Measurements from ENCODE around the gene RAB1B.

The RAB1B gene

GRCh38 chr11:66259956-66260355 lies 8.5 kb upstream of the RAB1B start:
- H3K4me3 ChIP-seq (replicated peaks in 1 of 2; ENCODE audit: low read depth in 2 of 2, low read length in 2 of 2), result no peak overlapping the region
- DNase-seq (ENCODE audit: low read depth in 2 of 2), result no peak
- no peak for TF ChIP-seq CTCF (IDR thresholded peaks at IDR 0.05; ENCODE audit: low read depth, low read length)

DNA sequence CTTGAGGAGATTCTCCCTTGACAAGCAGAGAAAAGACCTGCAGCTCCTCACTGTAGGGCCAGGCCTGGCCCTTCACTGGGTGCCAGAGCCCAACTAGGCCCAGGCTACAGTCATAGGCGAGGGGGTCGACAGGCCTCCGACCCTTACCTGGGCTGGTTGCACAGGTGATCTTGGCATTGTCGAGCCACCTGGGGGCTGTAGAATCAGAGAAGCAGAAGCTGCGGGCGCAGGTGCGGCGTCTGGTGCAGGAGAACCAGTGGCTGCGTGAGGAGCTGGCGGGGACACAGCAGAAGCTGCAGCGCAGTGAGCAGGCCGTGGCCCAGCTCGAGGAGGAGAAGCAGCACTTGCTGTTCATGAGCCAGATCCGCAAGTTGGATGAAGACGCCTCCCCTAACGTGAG lies 6.9 kb upstream of the RAB1B start:
- DNase-seq (ENCODE audit: low read depth in 2 of 2), result no peak
- H3K4me3 ChIP-seq (replicated peaks in 1 of 2; ENCODE audit: low read depth in 2 of 2, low read length in 2 of 2), result no peak overlapping the region
- no peak for TF ChIP-seq CTCF (IDR thresholded peaks at IDR 0.05; ENCODE audit: low read depth, low read length)

- no peak for TF ChIP-seq CTCF (IDR thresholded peaks at IDR 0.05; ENCODE audit: low read depth, low read length)
- no peak for DNase-seq (ENCODE audit: low read depth in 2 of 2)
- H3K4me3 ChIP-seq (replicated peaks in 1 of 2; ENCODE audit: low read depth in 2 of 2, low read length in 2 of 2), result no peak overlapping the region
Measured at GRCh38 chr11:66262191-66262590, 6.2 kb upstream of the RAB1B start.

DNA sequence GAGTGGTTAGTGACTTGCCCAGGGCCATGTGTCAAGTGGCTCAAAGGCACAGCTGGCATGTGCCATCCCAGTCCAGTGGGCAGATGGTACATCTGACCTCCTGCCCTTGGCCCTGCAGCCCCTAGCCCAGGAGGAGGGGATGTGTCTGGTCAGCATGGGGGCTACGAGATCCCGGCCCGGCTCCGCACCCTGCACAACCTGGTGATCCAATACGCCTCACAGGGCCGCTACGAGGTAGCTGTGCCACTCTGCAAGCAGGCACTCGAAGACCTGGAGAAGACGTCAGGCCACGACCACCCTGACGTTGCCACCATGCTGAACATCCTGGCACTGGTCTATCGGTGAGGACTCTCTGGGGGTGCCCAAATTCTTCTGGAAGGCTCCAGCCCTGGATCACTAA lies 5.7 kb upstream of the RAB1B start:
- TF ChIP-seq CTCF (IDR thresholded peaks at IDR 0.05; ENCODE audit: low read depth, low read length), result no peak
- H3K4me3 ChIP-seq (replicated peaks in 1 of 2; ENCODE audit: low read depth in 2 of 2, low read length in 2 of 2), result no peak overlapping the region
- no peak for DNase-seq (ENCODE audit: low read depth in 2 of 2)

GRCh38 chr11:66263231-66263630 lies 5.2 kb upstream of the RAB1B start:
- no peak for DNase-seq (ENCODE audit: low read depth in 2 of 2)
- H3K4me3 ChIP-seq (replicated peaks in 1 of 2; ENCODE audit: low read depth in 2 of 2, low read length in 2 of 2), result no peak overlapping the region
- TF ChIP-seq CTCF (IDR thresholded peaks at IDR 0.05; ENCODE audit: low read depth, low read length), result no peak

DNA sequence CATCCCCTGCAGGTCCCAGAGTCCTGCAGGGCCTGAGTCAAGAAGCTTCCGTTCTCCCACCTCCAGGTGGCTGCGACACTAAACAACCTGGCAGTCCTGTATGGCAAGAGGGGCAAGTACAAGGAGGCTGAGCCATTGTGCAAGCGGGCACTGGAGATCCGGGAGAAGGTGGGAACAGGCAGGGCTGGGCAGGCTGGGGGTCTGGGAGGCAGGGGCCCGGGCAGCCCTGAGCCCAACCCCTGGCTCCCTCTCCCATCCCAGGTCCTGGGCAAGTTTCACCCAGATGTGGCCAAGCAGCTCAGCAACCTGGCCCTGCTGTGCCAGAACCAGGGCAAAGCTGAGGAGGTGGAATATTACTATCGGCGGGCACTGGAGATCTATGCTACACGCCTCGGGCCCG lies 4.7 kb upstream of the RAB1B start:
- DNase-seq (ENCODE audit: low read depth in 2 of 2), result no peak
- H3K4me3 ChIP-seq (replicated peaks in 1 of 2; ENCODE audit: low read depth in 2 of 2, low read length in 2 of 2), result no peak overlapping the region
- TF ChIP-seq CTCF (IDR thresholded peaks at IDR 0.05; ENCODE audit: low read depth, low read length), result no peak

GRCh38 chr11:66264383-66264782 lies 4.1 kb upstream of the RAB1B start:
- no peak for TF ChIP-seq CTCF (IDR thresholded peaks at IDR 0.05; ENCODE audit: low read depth, low read length)
- DNase-seq (ENCODE audit: low read depth in 2 of 2), result no peak
- no peak overlapping the region for H3K4me3 ChIP-seq (replicated peaks in 1 of 2; ENCODE audit: low read depth in 2 of 2, low read length in 2 of 2)
